K562 (cell line): Measurements from ENCODE around the gene SLC3A2. TPM values are rescaled to one million over a fixed set of nuclear protein-coding genes. Genes with fewer than 3 reads are reported as not detected.
A peak's percentile ranks its signal among the peaks of the same experiment; 100 is the strongest.

Experiments
- EHMT2 ChIP-seq: fragments of 450-650 bp; IDR thresholded peaks from 2 replicates; pipeline ENCODE4 v1.6.1; 2018; ENCODE audit warnings: antibody characterized with exemption
- EZH2 ChIP-seq: IDR thresholded peaks from 2 replicates; pipeline ENCODE4 v1.6.1; 2012; ENCODE audit warnings: low read depth, mild to moderate bottlenecking, inconsistent platforms, low read length, borderline replicate concordance
- MCM5 ChIP-seq: fragments of 450-650 bp; IDR thresholded peaks from 2 replicates; pipeline ENCODE4 v1.6.1; 2016; ENCODE audit warnings: low read depth
- MYBL2 ChIP-seq, 2 experiments: fragments of 450-650 bp in 1 of 2; sonication (generic) in 1 of 2; formaldehyde crosslinking in 1 of 2; IDR thresholded peaks; 2 replicates each; pipeline versions ENCODE4 v1.6.1 to v1.8.1; 2017 to 2022; ENCODE audit warnings: borderline replicate concordance in 1 of 2, inconsistent platforms in 1 of 2, low read depth in 1 of 2, mild to moderate bottlenecking in 1 of 2, missing genetic modification reagents in 1 of 2, moderate library complexity in 1 of 2
- SMARCE1 ChIP-seq: fragments of 450-650 bp; IDR thresholded peaks from 2 replicates; pipeline ENCODE4 v1.7.1; 2016; ENCODE audit warnings: mild to moderate bottlenecking
- ZNF384 ChIP-seq: IDR thresholded peaks from 2 replicates; pipeline ENCODE4 v1.6.1; 2012; ENCODE audit warnings: low read depth, low read length, improper control_type of control experiment
- ZZZ3 ChIP-seq: fragments of 450-650 bp; IDR thresholded peaks from 2 replicates; pipeline ENCODE4 v1.6.1; 2016; ENCODE audit warnings: antibody characterized with exemption, mild to moderate bottlenecking, moderate library complexity
- polyA plus RNA-seq, 8 experiments: library from polyadenylated mRNA; depleted of rRNA in 4 of 8; stranded (reverse) in 5 of 8; unstranded in 3 of 8; fragments of >200 nt; fragmentation: Nextera tagmentation in 2 of 8; fragmentation: Illumina TruSeq in 1 of 8; extraction: Ambion mirVana in 2 of 8; extraction: Trizol in 1 of 8; gene quantifications; 2 replicates each; pipeline versions ENCODE4 v1.2.1 to v1.2.3, GENCODE V29; 2011 to 2014; ENCODE audit warnings: inconsistent platforms in 1 of 8, missing spikeins in 1 of 8
- total RNA-seq, 7 experiments: library from RNA; depleted of rRNA in 6 of 7; stranded (reverse); fragments of >200 nt in 6 of 7; fragmentation: Illumina TruSeq in 2 of 7; extraction: Trizol in 2 of 7; gene quantifications; 2 replicates each; pipeline versions ENCODE4 v1.2.1 to v1.2.3, GENCODE V29; 2011 to 2021; ENCODE audit warnings: low replicate concordance in 1 of 7
- TF ChIP-seq, protein P1 (sequence below): fragments of 150-350 bp; conservative IDR thresholded peaks from 2 replicates; pipeline ENCODE4 v1.6.1; 2014; ENCODE audit warnings: low read length
- TF ChIP-seq, protein P2 (sequence below): fragments of 250-450 bp; sonication (Bioruptor Pico); IDR thresholded peaks from 2 replicates; pipeline ENCODE4 v1.5.1; 2021; ENCODE audit warnings: mild to moderate bottlenecking
- TF ChIP-seq, protein P3 (sequence below): sonication (generic); formaldehyde crosslinking; IDR thresholded peaks from 2 replicates; pipeline ENCODE4 v1.8.0; 2023; ENCODE audit warnings: mild to moderate bottlenecking, missing genetic modification reagents
- TF ChIP-seq, protein P4 (sequence below), 2 experiments: IDR thresholded peaks; 2 replicates each; pipeline ENCODE4 v1.6.1; 2011; ENCODE audit warnings: borderline replicate concordance in 1 of 2, control low read depth in 1 of 2, low read depth in 1 of 2, low read length in 1 of 2, mild to moderate bottlenecking in 1 of 2, mixed read lengths in 1 of 2, moderate library complexity in 1 of 2; ENCODE audit not compliant: insufficient read depth in 1 of 2, insufficient read length in 1 of 2, poor library complexity in 1 of 2, severe bottlenecking in 1 of 2; ENCODE audit errors: extremely low read depth in 1 of 2
- TF ChIP-seq, protein P5 (sequence below), 2 experiments: fragments of 450-650 bp; IDR thresholded peaks; 2 replicates each; pipeline ENCODE4 v1.6.1; 2018; ENCODE audit warnings: mild to moderate bottlenecking in 2 of 2, low read depth in 1 of 2; ENCODE audit not compliant: partially characterized antibody in 2 of 2
- TF ChIP-seq, protein P6 (sequence below): conservative IDR thresholded peaks from 2 replicates; pipeline ENCODE4 v1.6.1; 2011; ENCODE audit warnings: low read depth, mild to moderate bottlenecking, low read length; ENCODE audit not compliant: control insufficient read depth

The SLC3A2 gene
- total and polyA plus RNA-seq, 9 of the 15 experiments (the other 6 are each of a cell fraction or from before 2014, with no cell fraction given): 20.0 to 296 (median 214) TPM

DNA sequence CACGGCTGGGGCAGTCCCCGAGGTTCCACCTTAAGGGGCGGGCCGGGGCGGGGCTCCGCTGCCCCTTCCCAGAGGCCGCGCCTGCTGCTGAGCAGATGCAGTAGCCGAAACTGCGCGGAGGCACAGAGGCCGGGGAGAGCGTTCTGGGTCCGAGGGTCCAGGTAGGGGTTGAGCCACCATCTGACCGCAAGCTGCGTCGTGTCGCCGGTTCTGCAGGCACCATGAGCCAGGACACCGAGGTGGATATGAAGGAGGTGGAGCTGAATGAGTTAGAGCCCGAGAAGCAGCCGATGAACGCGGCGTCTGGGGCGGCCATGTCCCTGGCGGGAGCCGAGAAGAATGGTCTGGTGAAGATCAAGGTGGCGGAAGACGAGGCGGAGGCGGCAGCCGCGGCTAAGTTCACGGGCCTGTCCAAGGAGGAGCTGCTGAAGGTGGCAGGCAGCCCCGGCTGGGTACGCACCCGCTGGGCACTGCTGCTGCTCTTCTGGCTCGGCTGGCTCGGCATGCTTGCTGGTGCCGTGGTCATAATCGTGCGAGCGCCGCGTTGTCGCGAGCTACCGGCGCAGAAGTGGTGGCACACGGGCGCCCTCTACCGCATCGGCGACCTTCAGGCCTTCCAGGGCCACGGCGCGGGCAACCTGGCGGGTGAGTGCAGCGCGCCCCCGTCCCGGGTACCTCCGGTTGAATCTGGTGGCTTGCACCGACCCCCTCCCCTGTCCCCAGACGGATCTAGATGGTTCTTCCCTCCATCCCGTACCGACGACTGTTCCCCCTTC, at the start of gene SLC3A2 (continued):
- TF ChIP-seq, protein P1, sequence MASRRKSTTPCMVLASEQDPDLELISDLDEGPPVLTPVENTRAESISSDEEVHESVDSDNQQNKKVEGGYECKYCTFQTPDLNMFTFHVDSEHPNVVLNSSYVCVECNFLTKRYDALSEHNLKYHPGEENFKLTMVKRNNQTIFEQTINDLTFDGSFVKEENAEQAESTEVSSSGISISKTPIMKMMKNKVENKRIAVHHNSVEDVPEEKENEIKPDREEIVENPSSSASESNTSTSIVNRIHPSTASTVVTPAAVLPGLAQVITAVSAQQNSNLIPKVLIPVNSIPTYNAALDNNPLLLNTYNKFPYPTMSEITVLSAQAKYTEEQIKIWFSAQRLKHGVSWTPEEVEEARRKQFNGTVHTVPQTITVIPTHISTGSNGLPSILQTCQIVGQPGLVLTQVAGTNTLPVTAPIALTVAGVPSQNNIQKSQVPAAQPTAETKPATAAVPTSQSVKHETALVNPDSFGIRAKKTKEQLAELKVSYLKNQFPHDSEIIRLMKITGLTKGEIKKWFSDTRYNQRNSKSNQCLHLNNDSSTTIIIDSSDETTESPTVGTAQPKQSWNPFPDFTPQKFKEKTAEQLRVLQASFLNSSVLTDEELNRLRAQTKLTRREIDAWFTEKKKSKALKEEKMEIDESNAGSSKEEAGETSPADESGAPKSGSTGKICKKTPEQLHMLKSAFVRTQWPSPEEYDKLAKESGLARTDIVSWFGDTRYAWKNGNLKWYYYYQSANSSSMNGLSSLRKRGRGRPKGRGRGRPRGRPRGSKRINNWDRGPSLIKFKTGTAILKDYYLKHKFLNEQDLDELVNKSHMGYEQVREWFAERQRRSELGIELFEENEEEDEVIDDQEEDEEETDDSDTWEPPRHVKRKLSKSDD: 0 out of 2 replicates have a peak, but pooled peaks have one; percentile 39
- TF ChIP-seq EHMT2: no peak
- TF ChIP-seq, protein P2, sequence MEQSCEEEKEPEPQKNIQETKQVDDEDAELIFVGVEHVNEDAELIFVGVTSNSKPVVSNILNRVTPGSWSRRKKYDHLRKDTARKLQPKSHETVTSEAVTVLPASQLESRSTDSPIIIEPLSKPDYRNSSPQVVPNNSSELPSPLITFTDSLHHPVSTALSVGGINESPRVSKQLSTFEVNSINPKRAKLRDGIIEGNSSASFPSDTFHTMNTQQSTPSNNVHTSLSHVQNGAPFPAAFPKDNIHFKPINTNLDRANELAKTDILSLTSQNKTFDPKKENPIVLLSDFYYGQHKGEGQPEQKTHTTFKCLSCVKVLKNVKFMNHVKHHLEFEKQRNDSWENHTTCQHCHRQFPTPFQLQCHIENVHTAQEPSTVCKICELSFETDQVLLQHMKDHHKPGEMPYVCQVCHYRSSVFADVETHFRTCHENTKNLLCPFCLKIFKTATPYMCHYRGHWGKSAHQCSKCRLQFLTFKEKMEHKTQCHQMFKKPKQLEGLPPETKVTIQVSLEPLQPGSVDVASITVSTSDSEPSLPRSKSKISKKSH: no peak
- TF ChIP-seq, protein P3, sequence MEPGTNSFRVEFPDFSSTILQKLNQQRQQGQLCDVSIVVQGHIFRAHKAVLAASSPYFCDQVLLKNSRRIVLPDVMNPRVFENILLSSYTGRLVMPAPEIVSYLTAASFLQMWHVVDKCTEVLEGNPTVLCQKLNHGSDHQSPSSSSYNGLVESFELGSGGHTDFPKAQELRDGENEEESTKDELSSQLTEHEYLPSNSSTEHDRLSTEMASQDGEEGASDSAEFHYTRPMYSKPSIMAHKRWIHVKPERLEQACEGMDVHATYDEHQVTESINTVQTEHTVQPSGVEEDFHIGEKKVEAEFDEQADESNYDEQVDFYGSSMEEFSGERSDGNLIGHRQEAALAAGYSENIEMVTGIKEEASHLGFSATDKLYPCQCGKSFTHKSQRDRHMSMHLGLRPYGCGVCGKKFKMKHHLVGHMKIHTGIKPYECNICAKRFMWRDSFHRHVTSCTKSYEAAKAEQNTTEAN (CRISPR knock-in tag): 0 out of 2 replicates have a peak, but pooled peaks have one; percentile 42
- TF ChIP-seq ZZZ3: no peak
- TF ChIP-seq ZNF384: no peak
- no peak for TF ChIP-seq MCM5
- TF ChIP-seq, protein P4, sequence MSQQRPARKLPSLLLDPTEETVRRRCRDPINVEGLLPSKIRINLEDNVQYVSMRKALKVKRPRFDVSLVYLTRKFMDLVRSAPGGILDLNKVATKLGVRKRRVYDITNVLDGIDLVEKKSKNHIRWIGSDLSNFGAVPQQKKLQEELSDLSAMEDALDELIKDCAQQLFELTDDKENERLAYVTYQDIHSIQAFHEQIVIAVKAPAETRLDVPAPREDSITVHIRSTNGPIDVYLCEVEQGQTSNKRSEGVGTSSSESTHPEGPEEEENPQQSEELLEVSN (IDR thresholded peaks at IDR 0.05; ENCODE audit: borderline replicate concordance in 1 of 2, extremely low read depth in 1 of 2, insufficient read depth in 1 of 2, insufficient read length in 1 of 2, low read depth in 1 of 2, low read length in 1 of 2, poor library complexity in 1 of 2, severe bottlenecking in 1 of 2): peak; percentile 83 to 86
- TF ChIP-seq, protein P5, sequence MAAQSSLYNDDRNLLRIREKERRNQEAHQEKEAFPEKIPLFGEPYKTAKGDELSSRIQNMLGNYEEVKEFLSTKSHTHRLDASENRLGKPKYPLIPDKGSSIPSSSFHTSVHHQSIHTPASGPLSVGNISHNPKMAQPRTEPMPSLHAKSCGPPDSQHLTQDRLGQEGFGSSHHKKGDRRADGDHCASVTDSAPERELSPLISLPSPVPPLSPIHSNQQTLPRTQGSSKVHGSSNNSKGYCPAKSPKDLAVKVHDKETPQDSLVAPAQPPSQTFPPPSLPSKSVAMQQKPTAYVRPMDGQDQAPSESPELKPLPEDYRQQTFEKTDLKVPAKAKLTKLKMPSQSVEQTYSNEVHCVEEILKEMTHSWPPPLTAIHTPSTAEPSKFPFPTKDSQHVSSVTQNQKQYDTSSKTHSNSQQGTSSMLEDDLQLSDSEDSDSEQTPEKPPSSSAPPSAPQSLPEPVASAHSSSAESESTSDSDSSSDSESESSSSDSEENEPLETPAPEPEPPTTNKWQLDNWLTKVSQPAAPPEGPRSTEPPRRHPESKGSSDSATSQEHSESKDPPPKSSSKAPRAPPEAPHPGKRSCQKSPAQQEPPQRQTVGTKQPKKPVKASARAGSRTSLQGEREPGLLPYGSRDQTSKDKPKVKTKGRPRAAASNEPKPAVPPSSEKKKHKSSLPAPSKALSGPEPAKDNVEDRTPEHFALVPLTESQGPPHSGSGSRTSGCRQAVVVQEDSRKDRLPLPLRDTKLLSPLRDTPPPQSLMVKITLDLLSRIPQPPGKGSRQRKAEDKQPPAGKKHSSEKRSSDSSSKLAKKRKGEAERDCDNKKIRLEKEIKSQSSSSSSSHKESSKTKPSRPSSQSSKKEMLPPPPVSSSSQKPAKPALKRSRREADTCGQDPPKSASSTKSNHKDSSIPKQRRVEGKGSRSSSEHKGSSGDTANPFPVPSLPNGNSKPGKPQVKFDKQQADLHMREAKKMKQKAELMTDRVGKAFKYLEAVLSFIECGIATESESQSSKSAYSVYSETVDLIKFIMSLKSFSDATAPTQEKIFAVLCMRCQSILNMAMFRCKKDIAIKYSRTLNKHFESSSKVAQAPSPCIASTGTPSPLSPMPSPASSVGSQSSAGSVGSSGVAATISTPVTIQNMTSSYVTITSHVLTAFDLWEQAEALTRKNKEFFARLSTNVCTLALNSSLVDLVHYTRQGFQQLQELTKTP (IDR thresholded peaks at IDR 0.05; ENCODE audit: low read depth in 1 of 2, partially characterized antibody in 2 of 2): peak; percentile 76 to 89
- TF ChIP-seq EZH2: no peak
- TF ChIP-seq SMARCE1: no peak
- TF ChIP-seq MYBL2 (IDR thresholded peaks at IDR 0.05; ENCODE audit: low read depth): no peak
- no peak for TF ChIP-seq MYBL2 (CRISPR knock-in tag; IDR thresholded peaks at IDR 0.05; ENCODE audit: borderline replicate concordance)
- TF ChIP-seq, protein P6, sequence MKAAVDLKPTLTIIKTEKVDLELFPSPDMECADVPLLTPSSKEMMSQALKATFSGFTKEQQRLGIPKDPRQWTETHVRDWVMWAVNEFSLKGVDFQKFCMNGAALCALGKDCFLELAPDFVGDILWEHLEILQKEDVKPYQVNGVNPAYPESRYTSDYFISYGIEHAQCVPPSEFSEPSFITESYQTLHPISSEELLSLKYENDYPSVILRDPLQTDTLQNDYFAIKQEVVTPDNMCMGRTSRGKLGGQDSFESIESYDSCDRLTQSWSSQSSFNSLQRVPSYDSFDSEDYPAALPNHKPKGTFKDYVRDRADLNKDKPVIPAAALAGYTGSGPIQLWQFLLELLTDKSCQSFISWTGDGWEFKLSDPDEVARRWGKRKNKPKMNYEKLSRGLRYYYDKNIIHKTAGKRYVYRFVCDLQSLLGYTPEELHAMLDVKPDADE: peak; percentile 67
